H9 (cell line): ENCODE measurements around the gene NOBOX. TPM values are rescaled to one million over a fixed set of nuclear protein-coding genes. Genes with fewer than 3 reads are reported as not detected.

Experiments used
- DNase-seq: peaks from one replicate; pipeline ENCODE4 v3.0.0-alpha.2; 2017
- H2AFZ ChIP-seq: one replicate; pipeline ENCODE4 v1.6.1; 2013; ENCODE audit warnings: mild to moderate bottlenecking, low read length, control low read depth, moderate library complexity
- H2AK5ac ChIP-seq: 2 replicates; pipeline ENCODE4 v1.6.1; 2013; ENCODE audit warnings: low read length, control low read depth, mixed read lengths; ENCODE audit not compliant: insufficient read length
- H2BK120ac ChIP-seq: one replicate; pipeline ENCODE4 v1.6.1; 2013; ENCODE audit warnings: low read depth, mild to moderate bottlenecking, low read length, control low read depth, inconsistent platforms; ENCODE audit not compliant: poor library complexity, severe bottlenecking
- H2BK12ac ChIP-seq: 2 replicates; pipeline ENCODE4 v1.6.1; 2013; ENCODE audit warnings: low read length, control low read depth, mixed read lengths, low read depth; ENCODE audit not compliant: insufficient read length
- H2BK15ac ChIP-seq: 2 replicates; pipeline ENCODE4 v1.6.1; 2013; ENCODE audit warnings: low read depth, low read length, control low read depth
- H2BK20ac ChIP-seq: one replicate; pipeline ENCODE4 v1.6.1; 2013; ENCODE audit warnings: low read depth, mild to moderate bottlenecking, low read length, control low read depth, inconsistent platforms; ENCODE audit not compliant: poor library complexity, severe bottlenecking
- H2BK5ac ChIP-seq: 2 replicates; pipeline ENCODE4 v1.6.1; 2013; ENCODE audit warnings: low read length, control low read depth, mixed read lengths; ENCODE audit not compliant: insufficient read length
- H3K14ac ChIP-seq: 2 replicates; pipeline ENCODE4 v1.6.1; 2013; ENCODE audit warnings: low read length, control low read depth; ENCODE audit not compliant: insufficient read depth
- H3K18ac ChIP-seq: 2 replicates; pipeline ENCODE4 v1.6.1; 2013; ENCODE audit warnings: low read depth, mild to moderate bottlenecking, mixed read lengths, low read length, control low read depth; ENCODE audit not compliant: insufficient read length
- H3K23ac ChIP-seq: 2 replicates; pipeline ENCODE4 v1.6.1; 2013; ENCODE audit warnings: low read length, control low read depth, mixed read lengths, low read depth; ENCODE audit not compliant: insufficient read length
- H3K23me2 ChIP-seq: 2 replicates; pipeline ENCODE4 v1.6.1; 2013; ENCODE audit warnings: low read depth, mild to moderate bottlenecking, mixed read lengths, low read length, control low read depth; ENCODE audit not compliant: insufficient read length, poor library complexity, severe bottlenecking
- H3K27ac ChIP-seq: 2 replicates; pipeline ENCODE4 v1.5.1; 2013; ENCODE audit warnings: low read length, control low read depth, mixed read lengths, low read depth; ENCODE audit not compliant: insufficient read length
- H3K27me3 ChIP-seq: 2 replicates; pipeline ENCODE4 v1.6.1; 2013; ENCODE audit warnings: low read length, control low read depth, inconsistent platforms; ENCODE audit not compliant: insufficient read depth
- H3K4ac ChIP-seq: 2 replicates; pipeline ENCODE4 v1.6.1; 2013; ENCODE audit warnings: low read depth, mild to moderate bottlenecking, control low read depth, inconsistent platforms, low read length, moderate library complexity
- H3K4me1 ChIP-seq: 2 replicates; pipeline ENCODE4 v1.6.1; 2013; ENCODE audit warnings: low read length, control low read depth, inconsistent platforms; ENCODE audit not compliant: insufficient read depth
- H3K4me2 ChIP-seq: 2 replicates; pipeline ENCODE4 v1.6.1; 2013; ENCODE audit warnings: low read length, control low read depth, mixed read lengths; ENCODE audit not compliant: insufficient read length, insufficient read depth
- H3K56ac ChIP-seq: 2 replicates; pipeline ENCODE4 v1.6.1; 2013; ENCODE audit warnings: low read depth, mild to moderate bottlenecking, mixed read lengths, low read length, control low read depth; ENCODE audit not compliant: insufficient read length
- H3K79me1 ChIP-seq: 2 replicates; pipeline ENCODE4 v1.6.1; 2013; ENCODE audit warnings: low read depth, mild to moderate bottlenecking, moderate library complexity, low read length, control low read depth, inconsistent platforms; ENCODE audit not compliant: insufficient read depth, poor library complexity, severe bottlenecking
- H3K79me2 ChIP-seq: 2 replicates; pipeline ENCODE4 v1.6.1; 2013; ENCODE audit warnings: low read length, control low read depth, inconsistent platforms; ENCODE audit not compliant: insufficient read depth
- H3K9ac ChIP-seq: 2 replicates; pipeline ENCODE4 v1.6.1; 2013; ENCODE audit warnings: low read length, control low read depth, mixed read lengths; ENCODE audit not compliant: insufficient read length; ENCODE audit errors: extremely low read depth
- H3K9me3 ChIP-seq: one replicate; pipeline ENCODE4 v1.6.1; 2013; ENCODE audit warnings: low read depth, low read length, inconsistent platforms; ENCODE audit not compliant: control insufficient read depth
- H3T11ph ChIP-seq: one replicate; pipeline ENCODE4 v1.6.1; 2013; ENCODE audit warnings: mild to moderate bottlenecking, low read length, control low read depth, inconsistent platforms
- H4K20me1 ChIP-seq: one replicate; pipeline ENCODE4 v1.6.1; 2013; ENCODE audit not compliant: control insufficient read depth, insufficient read length, insufficient read depth
- H4K5ac ChIP-seq: 2 replicates; pipeline ENCODE4 v1.6.1; 2013; ENCODE audit warnings: low read depth, mild to moderate bottlenecking, mixed read lengths, low read length, control low read depth; ENCODE audit not compliant: insufficient read length
- H4K8ac ChIP-seq: replicated peaks from 2 replicates; pipeline ENCODE4 v1.6.1; 2013; ENCODE audit warnings: low read length, control low read depth, mixed read lengths, low read depth; ENCODE audit not compliant: insufficient read length
- H4K91ac ChIP-seq: 2 replicates; pipeline ENCODE4 v1.6.1; 2013; ENCODE audit warnings: low read depth, mild to moderate bottlenecking, moderate library complexity, mixed read lengths, low read length, control low read depth; ENCODE audit not compliant: insufficient read length
- H3K27ac Mint-ChIP-seq, 3 experiments: 2 replicates in 2 of 3; 3 replicates in 1 of 3; pipeline ENCODE4 v1.8.0; 2020 to 2021; ENCODE audit warnings: mixed read lengths in 3 of 3, mild to moderate bottlenecking in 1 of 3, moderate library complexity in 1 of 3
- H3K27me3 Mint-ChIP-seq: 2 replicates; pipeline ENCODE4 v1.8.0; 2021; ENCODE audit warnings: low read depth, mild to moderate bottlenecking, moderate library complexity, mixed read lengths
- H3K36me3 Mint-ChIP-seq, 3 experiments: 2 replicates in 2 of 3; 3 replicates in 1 of 3; pipeline ENCODE4 v1.8.0; 2020 to 2021; ENCODE audit warnings: low read depth in 3 of 3, mixed read lengths in 3 of 3; ENCODE audit not compliant: insufficient read depth in 1 of 3
- H3K4me1 Mint-ChIP-seq, 2 experiments: 2 replicates each; pipeline ENCODE4 v1.8.0; 2020; ENCODE audit warnings: mixed read lengths in 2 of 2
- H3K4me3 Mint-ChIP-seq, 2 experiments: 2 replicates in 1 of 2; 3 replicates in 1 of 2; pipeline ENCODE4 v1.8.0; 2020 to 2021; ENCODE audit warnings: mild to moderate bottlenecking in 2 of 2, mixed read lengths in 2 of 2, moderate library complexity in 1 of 2
- H3K9me3 Mint-ChIP-seq, 2 experiments: 2 replicates in 1 of 2; 3 replicates in 1 of 2; pipeline ENCODE4 v1.8.0; 2020; ENCODE audit warnings: mild to moderate bottlenecking in 2 of 2, mixed read lengths in 2 of 2, moderate library complexity in 1 of 2
- CTCF ChIP-seq: fragments of 200-600 bp; sonication (generic); conservative IDR thresholded peaks from 3 replicates; pipeline ENCODE4 v1.8.0; 2021; ENCODE audit warnings: antibody characterized with exemption, mild to moderate bottlenecking
- WGBS: extraction: QIAGEN DNeasy Blood & Tissue Kit; methylation state at CpG from one replicate; pipeline ENCODE4 v1.1.7; 2013; ENCODE audit warnings: missing lambda C conversion rate, low lambda C conversion rate, mixed read lengths; ENCODE audit not compliant: insufficient read length; ENCODE audit errors: extremely low coverage; 5-methylcytosine and 5-hydroxymethylcytosine counted together
- total RNA-seq: library from RNA; stranded (reverse); gene quantifications from 2 replicates; pipeline ENCODE4 v1.2.1, GENCODE V29; 2021

Gene NOBOX
- total RNA-seq, 1 experiment from 2014 or later = not detected

GRCh38 chr7:144407266-144407931, 3.9 kb upstream of the NOBOX start:
- no CpG with 5 or more reads among the region's 12 CpGs for WGBS
- Histone ChIP-seq H3K27ac (no peak overlapping the region), H3T11ph (no peak overlapping the region), H4K8ac (no peak overlapping the region), H3K27me3 (no peaks in the 10 kb centered on the region), H2BK120ac (no peak overlapping the region), H3K14ac (no peak overlapping the region), H3K9ac (no peak overlapping the region), H3K4ac (no peak overlapping the region), H3K4me1 (no peaks in the 10 kb centered on the region), H2BK15ac (no peak overlapping the region), H3K4me2 (no peak overlapping the region), H2AFZ (no peak overlapping the region), H3K79me2 (no peaks in the 10 kb centered on the region), H2AK5ac (no peak overlapping the region), H3K56ac (no peak overlapping the region), H2BK5ac (no peak overlapping the region), H4K20me1 (no peaks in the 10 kb centered on the region), H3K23ac (no peak overlapping the region), H3K18ac (no peak overlapping the region), H2BK20ac (no peak overlapping the region), H2BK12ac (no peak overlapping the region), H4K91ac (no peak overlapping the region), H4K5ac (no peak overlapping the region), H3K79me1 (no peaks in the 10 kb centered on the region), H3K9me3 (no peaks in the 10 kb centered on the region), H3K23me2 (no peaks in the 10 kb centered on the region)
- H3K4me3 Mint-ChIP-seq = no peak overlapping the region
- H3K27ac Mint-ChIP-seq = peak overlapping the region in 2 of 3 experiments; percentile 7 to 53; a peak in 2 of 7 replicates
- TF ChIP-seq CTCF = no peak
- peaks cover 0 to 2% (median 0%) of the 10 kb centered on the region in 3 experiments; a peak in 1 of 7 replicates for H3K36me3 Mint-ChIP-seq
- no peak for DNase-seq
- no peaks in the 10 kb centered on the region for H3K9me3 Mint-ChIP-seq
- peaks cover 12 to 16% of the 10 kb centered on the region in 2 experiments for H3K4me1 Mint-ChIP-seq
- no peaks in the 10 kb centered on the region for H3K27me3 Mint-ChIP-seq
